Smooth muscle cell (in vitro differentiated cells): Measurements from ENCODE around the gene VILL. TPM values are rescaled to one million over a fixed set of nuclear protein-coding genes. Genes with fewer than 3 reads are reported as not detected.

ENCODE experiments used
- DNase-seq: peaks from one replicate; lab custom pipeline; 2025; ENCODE audit not compliant: unreplicated experiment; lab: John Stamatoyannopoulos, UW
- H2AFZ ChIP-seq: fragments of 200-600 bp; sonication (generic); 2 replicates; pipeline ENCODE4 v1.6.0; 2016; ENCODE audit warnings: antibody characterized with exemption, low read depth, mild to moderate bottlenecking
- H3F3A ChIP-seq: fragments of 200-600 bp; sonication (generic); 2 replicates; pipeline ENCODE4 v1.6.0; 2017; ENCODE audit warnings: antibody characterized with exemption, low read depth
- H3K27ac ChIP-seq: fragments of 200-600 bp; sonication (generic); 2 replicates; pipeline ENCODE4 v1.5.1; 2016; ENCODE audit warnings: low read depth, mild to moderate bottlenecking
- H3K27me3 ChIP-seq: fragments of 200-600 bp; sonication (generic); 2 replicates; pipeline ENCODE4 v1.6.1; 2016; ENCODE audit warnings: low read depth, mild to moderate bottlenecking
- H3K36me3 ChIP-seq: fragments of 200-600 bp; sonication (generic); 2 replicates; pipeline ENCODE4 v1.5.1; 2016; ENCODE audit warnings: low read depth
- H3K4me1 ChIP-seq: fragments of 200-600 bp; sonication (generic); 2 replicates; pipeline ENCODE4 v1.5.1; 2016; ENCODE audit warnings: low read depth
- H3K4me2 ChIP-seq: fragments of 200-600 bp; sonication (generic); 2 replicates; pipeline ENCODE4 v1.6.0; 2016; ENCODE audit warnings: mild to moderate bottlenecking
- H3K4me3 ChIP-seq: fragments of 200-600 bp; sonication (generic); 2 replicates; pipeline ENCODE4 v1.5.1; 2016; ENCODE audit warnings: mild to moderate bottlenecking
- H3K79me2 ChIP-seq: fragments of 200-600 bp; sonication (generic); 2 replicates; pipeline ENCODE4 v1.6.0; 2016; ENCODE audit warnings: low read depth, mild to moderate bottlenecking
- H3K9ac ChIP-seq: fragments of 200-600 bp; sonication (generic); 2 replicates; pipeline ENCODE4 v1.6.0; 2016; ENCODE audit warnings: low read depth
- H3K9me3 ChIP-seq: fragments of 200-600 bp; sonication (generic); replicated peaks from 2 replicates; pipeline ENCODE4 v1.5.1; 2016; ENCODE audit warnings: low read depth
- H4K20me1 ChIP-seq: fragments of 200-600 bp; sonication (generic); 2 replicates; pipeline ENCODE4 v1.6.0; 2016; ENCODE audit warnings: low read depth
- WGBS: methylation state at CpG from one replicate; pipeline ENCODE4 v1.1.7; 2016; ENCODE audit warnings: low lambda C conversion rate; 5-methylcytosine and 5-hydroxymethylcytosine counted together
- polyA plus RNA-seq: library from polyadenylated mRNA; unstranded; fragments of >200 nt; fragmentation: Nextera tagmentation; extraction: Ambion mirVana; gene quantifications from 2 replicates; pipeline ENCODE4 v1.2.1, GENCODE V29; 2016
- total RNA-seq: library from RNA; depleted of rRNA; stranded (reverse); fragments of >200 nt; gene quantifications from 2 replicates; pipeline ENCODE4 v1.2.3, GENCODE V29; 2014
- TF ChIP-seq, protein P1 (sequence below): fragments of 200-600 bp; sonication (generic); IDR thresholded peaks from 2 replicates; pipeline ENCODE4 v1.5.1; 2017; ENCODE audit warnings: borderline replicate concordance, mild to moderate bottlenecking, antibody characterized with exemption; ENCODE audit not compliant: insufficient read depth, poor library complexity, severe bottlenecking

Gene VILL
- total and polyA plus RNA-seq, 2 experiments from 2014 or later: 2.3 to 3.4 TPM

DNA sequence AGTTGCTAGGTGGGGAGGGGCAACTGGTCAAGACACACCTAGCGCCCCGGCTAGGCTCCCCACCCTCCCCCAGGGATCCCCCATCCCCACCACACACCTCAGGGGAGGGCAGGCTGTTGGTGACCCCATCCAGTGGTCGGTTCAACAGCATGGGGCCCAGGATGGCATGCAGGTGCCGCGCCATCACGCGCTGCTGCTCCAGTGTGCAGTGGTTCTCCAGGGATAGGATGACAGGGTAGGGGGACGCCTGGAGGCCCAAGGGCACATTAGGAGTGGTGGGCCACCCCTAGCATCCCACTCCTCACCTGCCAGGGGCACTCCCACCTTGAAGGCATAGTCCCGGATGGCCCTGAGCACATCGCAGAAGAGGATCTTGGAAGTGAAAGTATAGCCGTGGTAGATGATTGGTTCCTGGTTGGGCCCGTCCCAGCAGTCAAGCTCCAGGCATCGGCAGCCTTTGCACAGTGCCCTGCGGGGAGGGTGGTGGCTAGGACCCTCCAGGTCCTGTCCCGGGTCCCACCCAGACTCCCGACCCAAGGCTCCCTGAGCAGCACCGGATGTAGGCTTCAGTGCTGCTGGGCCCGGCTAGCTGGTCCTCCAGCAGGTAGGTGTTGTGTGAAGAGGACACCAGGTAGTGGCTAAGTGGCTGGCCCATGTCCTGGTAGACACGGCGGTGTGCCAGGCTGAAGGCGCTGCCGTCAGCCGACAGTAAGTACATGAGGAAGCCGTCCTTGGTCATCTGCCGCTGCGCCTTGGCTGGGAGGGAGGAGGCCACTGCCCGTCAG, 19.4 kb downstream of the VILL start:
- H3K27ac ChIP-seq: no peak overlapping the region
- no peaks in the 10 kb centered on the region for H4K20me1 ChIP-seq
- no peak for DNase-seq
- no peaks in the 10 kb centered on the region for H3K27me3 ChIP-seq
- no peak overlapping the region for H3K9ac ChIP-seq
- no peaks in the 10 kb centered on the region for H3K4me1 ChIP-seq
- H2AFZ ChIP-seq: no peak overlapping the region
- 98% methylated on average over 25 of the region's 27 CpGs for WGBS
- TF ChIP-seq, protein P1, sequence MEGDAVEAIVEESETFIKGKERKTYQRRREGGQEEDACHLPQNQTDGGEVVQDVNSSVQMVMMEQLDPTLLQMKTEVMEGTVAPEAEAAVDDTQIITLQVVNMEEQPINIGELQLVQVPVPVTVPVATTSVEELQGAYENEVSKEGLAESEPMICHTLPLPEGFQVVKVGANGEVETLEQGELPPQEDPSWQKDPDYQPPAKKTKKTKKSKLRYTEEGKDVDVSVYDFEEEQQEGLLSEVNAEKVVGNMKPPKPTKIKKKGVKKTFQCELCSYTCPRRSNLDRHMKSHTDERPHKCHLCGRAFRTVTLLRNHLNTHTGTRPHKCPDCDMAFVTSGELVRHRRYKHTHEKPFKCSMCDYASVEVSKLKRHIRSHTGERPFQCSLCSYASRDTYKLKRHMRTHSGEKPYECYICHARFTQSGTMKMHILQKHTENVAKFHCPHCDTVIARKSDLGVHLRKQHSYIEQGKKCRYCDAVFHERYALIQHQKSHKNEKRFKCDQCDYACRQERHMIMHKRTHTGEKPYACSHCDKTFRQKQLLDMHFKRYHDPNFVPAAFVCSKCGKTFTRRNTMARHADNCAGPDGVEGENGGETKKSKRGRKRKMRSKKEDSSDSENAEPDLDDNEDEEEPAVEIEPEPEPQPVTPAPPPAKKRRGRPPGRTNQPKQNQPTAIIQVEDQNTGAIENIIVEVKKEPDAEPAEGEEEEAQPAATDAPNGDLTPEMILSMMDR: no peak
- no peaks in the 10 kb centered on the region for H3K9me3 ChIP-seq
- H3F3A ChIP-seq: no peaks in the 10 kb centered on the region
- H3K36me3 ChIP-seq: peaks cover 7% of the 10 kb centered on the region
- no peak overlapping the region for H3K4me2 ChIP-seq
- no peak overlapping the region for H3K4me3 ChIP-seq
- H3K79me2 ChIP-seq: no peaks in the 10 kb centered on the region

DNA sequence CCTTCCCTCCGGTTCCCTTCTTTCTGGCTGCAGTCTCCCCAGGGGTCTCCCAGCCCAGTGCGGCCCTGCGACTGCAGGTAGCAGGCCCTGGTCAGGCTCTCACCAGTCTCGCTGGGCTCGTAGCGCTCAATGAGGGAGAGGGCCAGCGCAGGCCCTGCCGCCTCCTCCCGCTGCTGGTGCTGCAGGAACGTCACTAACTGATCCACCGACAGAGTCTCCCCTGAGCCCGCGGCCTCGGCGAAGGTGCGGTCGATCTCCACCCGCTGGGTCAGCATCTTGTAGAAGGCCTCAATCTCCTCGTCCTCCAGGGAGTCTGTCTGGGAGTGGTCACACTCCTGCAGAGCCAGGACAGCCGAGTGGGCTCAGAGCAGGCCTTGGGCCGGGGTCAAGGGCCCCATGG, 20.5 kb downstream of the VILL start:
- Histone ChIP-seq H3K9ac (no peak overlapping the region), H3K9me3 (no peaks in the 10 kb centered on the region), H3F3A (no peaks in the 10 kb centered on the region), H3K79me2 (no peaks in the 10 kb centered on the region), H3K4me2 (no peak overlapping the region), H2AFZ (no peak overlapping the region), H3K27ac (no peak overlapping the region), H3K4me1 (no peaks in the 10 kb centered on the region), H3K36me3 (peaks cover 8% of the 10 kb centered on the region), H3K27me3 (no peaks in the 10 kb centered on the region), H4K20me1 (no peaks in the 10 kb centered on the region), H3K4me3 (no peak overlapping the region)
- WGBS: 91% methylated on average over 21 of the region's 21 CpGs
- DNase-seq: no peak
- TF ChIP-seq, protein P1: no peak

DNA sequence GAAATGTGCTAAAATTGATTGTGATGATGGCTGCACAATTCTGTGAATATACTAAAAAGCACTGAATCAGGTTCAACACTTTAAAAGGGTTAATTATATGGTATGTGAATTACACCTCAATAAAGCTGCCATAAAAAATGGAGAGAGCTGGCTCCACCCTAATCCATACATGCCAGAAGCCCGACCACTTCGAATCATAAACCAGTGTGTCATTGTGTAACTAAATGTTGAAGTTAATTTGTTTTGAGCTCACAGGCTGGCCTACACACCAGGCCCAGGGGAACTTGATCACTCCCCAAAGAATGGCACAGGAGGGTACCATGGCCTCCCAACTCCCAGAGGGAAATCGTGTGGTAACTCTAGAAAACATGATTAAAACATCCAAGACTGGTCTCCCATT, 24.9 kb downstream of the VILL start:
- H3K27ac ChIP-seq: no peak overlapping the region
- TF ChIP-seq, protein P1: no peak
- H3K36me3 ChIP-seq: peaks cover 8% of the 10 kb centered on the region
- DNase-seq: no peak
- no peaks in the 10 kb centered on the region for H3K4me1 ChIP-seq
- no peaks in the 10 kb centered on the region for H3K79me2 ChIP-seq
- H2AFZ ChIP-seq: no peak overlapping the region
- H3K27me3 ChIP-seq: no peaks in the 10 kb centered on the region
- H4K20me1 ChIP-seq: peaks cover 3% of the 10 kb centered on the region
- no peak overlapping the region for H3K4me3 ChIP-seq
- no peak overlapping the region for H3K4me2 ChIP-seq
- H3K9me3 ChIP-seq: no peaks in the 10 kb centered on the region
- H3F3A ChIP-seq: no peaks in the 10 kb centered on the region
- no peak overlapping the region for H3K9ac ChIP-seq
- 90% methylated on average over 3 of the region's 3 CpGs for WGBS

DNA sequence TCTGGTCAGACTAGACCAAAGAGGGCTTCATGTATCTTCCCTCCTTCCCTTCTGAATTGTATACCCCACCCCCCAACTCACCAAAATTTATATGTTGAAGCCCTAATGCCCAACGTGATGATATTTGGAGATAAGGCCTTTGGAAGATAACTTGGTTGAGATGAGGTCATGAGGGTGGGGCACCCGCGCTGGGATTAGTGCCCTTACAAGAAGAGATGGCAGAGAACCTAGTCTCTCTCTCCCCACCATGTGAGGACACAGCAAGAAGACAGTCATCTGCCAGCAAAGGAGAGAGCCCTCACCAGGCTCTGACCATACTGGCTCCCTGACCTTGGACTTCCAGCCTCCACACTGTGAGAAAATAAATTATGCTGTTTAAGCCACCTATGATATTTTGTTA, 25.4 kb downstream of the VILL start:
- Histone ChIP-seq H3F3A (no peaks in the 10 kb centered on the region), H3K79me2 (no peaks in the 10 kb centered on the region), H3K36me3 (peaks cover 8% of the 10 kb centered on the region), H3K9ac (no peak overlapping the region), H4K20me1 (peaks cover 8% of the 10 kb centered on the region), H2AFZ (no peak overlapping the region), H3K4me1 (no peaks in the 10 kb centered on the region), H3K27ac (no peak overlapping the region), H3K27me3 (no peaks in the 10 kb centered on the region), H3K4me3 (no peak overlapping the region), H3K9me3 (no peaks in the 10 kb centered on the region), H3K4me2 (no peak overlapping the region)
- 93% methylated on average over 3 of the region's 3 CpGs for WGBS
- TF ChIP-seq, protein P1: no peak
- no peak for DNase-seq
